Muscle of back (tissue), 11 donors: ENCODE data around the gene GJA1. TPM values are rescaled to one million over a fixed set of nuclear protein-coding genes. Genes with fewer than 3 reads are reported as not detected.
A peak's percentile ranks its signal among the peaks of the same experiment; 100 is the strongest.

Experiments used
- DNase-seq, 3 donors: peaks; one replicate each; pipeline versions ENCODE4 v3.0.0 to v3.0.0-alpha.2; 2013
- polyA plus RNA-seq, 10 donors: library from polyadenylated mRNA; unstranded; fragments of 120-200 nt; gene quantifications; one replicate each; pipeline ENCODE4 v1.2.1, GENCODE V29; 2013; ENCODE audit not compliant: insufficient read length in 10 of 10

GJA1 gene
- polyA plus RNA-seq, 10 donors, result 52.0 to 143 (median 79.0) TPM

DNA sequence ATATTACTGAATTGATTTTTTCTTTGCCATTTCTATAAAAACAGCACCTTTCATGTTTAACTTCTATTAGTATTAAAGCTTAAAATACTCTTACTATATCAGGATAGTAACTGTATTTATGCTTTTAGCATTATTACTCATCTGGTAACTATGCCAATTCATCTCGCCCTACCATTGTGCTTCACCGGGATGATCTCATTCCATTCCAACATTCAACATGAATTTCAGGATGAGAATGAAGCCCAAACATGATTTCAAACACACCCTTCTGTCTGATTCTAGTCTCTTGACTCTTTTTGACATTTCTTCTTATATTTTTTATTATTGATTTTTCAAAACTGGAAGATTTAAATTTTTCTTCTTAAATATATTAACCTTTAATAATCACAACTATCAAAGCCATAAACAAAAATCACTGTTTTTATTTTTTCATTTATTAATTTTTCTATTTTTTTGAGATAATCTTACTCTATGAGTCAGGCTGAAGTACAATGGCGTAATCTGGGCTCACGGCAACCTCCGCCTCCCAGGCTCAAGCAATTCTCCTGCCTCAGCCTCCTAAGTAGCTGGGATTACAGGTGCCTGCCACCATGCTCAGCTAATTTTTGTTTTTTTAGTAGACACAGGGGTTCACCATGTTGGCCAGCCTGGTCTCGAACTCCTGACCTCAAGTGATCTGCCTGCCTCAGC lies 46.7 kb downstream of the GJA1 start:
- peak in 2 of 3 donors; percentile 13 to 45 for DNase-seq

DNA sequence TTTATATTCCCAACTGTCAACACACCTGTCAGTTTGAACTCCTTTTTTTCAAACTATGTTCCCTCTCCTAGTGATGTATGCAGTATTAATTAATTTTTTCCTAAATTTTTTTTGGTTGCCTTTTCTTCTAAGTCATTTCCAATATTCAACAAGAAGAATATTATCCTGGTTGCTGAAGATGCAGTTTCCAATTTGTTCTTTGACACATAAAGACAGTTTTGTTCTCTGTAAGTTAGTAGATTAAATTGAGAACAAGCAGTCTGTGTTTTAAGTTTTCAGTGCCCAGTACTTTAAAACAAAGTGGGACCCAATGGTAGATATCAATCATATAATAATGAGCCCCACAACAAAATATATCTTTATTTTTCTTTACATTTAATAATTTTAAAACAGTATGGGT lies 47.3 kb downstream of the GJA1 start:
- no peak for DNase-seq

DNA sequence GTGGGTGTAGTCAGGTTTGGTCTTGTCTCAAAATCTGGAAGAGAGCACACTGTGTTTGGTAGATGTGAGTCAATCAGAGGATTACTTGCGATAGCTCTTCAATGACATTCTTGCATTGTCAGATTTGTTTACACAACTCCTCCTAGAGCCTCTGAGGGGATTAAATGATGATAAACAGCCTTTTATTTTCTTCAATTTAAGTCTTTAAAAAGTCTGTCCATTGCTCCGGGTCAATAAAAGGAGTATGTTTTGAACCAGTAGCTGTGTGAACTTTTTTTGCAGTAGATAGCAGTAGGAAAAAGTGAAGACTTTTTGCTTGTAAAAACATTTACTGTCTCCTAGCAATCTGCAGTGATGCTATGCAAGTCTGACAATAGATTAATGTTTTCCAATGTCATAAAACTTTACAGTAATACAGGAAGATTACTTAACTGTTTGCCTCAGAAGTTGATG lies 49.9 kb downstream of the GJA1 start:
- DNase-seq, result peak in 2 of 3 donors; percentile 36 to 65

DNA sequence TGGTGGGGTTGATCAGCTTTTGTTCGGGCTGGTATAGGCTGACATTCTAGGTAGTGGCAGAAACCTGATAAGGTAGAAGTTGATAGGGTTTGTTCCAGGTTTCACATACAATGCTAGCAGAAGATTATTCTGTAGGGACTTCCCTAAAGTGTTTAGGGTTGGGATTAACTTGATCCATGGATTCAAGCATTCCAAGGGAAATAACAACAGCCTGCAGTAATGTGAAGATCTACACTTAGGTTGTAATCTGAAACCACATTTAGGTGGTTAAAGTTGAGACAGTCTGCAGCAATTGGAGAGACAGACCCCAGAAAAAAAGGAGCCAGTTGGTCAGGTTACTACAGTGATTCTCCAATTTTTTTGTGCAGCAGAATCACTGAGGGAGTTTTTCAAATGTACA lies 56.1 kb downstream of the GJA1 start:
- no peak for DNase-seq

DNA sequence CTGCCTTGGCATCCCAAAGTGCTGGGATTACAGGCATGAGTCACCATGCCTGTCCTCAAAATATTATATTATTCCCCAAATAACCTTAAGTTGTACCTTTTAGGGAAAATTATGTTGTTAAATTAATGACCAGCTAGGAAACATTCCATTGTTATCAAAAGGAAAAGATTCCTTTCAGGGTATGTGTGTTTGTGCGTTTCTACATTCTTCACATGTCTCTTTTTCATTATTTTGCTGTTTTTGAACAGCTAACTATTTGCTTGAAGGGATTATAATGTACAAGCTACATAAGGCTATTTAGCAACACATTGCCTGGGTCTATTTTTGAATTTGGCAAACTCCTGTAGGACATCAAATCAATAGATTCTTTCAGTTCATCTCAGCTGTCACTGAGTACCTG lies 57.1 kb downstream of the GJA1 start:
- DNase-seq, result no peak

DNA sequence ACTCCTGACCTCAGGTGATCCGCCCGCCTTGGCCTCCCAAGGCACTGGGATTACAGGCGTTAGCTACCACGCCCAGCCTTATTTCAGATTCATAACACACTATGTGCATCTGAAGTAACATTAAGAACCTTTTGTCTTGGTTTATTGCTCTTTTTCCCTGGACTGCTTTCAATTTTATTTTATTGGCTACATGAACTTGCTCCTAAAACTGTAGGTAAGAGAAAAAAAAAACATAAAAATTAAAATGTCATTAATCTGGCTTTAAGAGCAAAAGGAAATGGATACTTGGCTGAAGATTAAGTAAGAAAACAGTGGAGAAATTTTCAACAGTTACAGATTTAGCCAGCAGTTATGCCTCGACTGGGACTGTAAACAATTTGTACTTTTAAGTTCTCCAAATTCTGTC lies 62.5 kb downstream of the GJA1 start:
- DNase-seq, result peak in 1 of 3 donors; percentile 49

DNA sequence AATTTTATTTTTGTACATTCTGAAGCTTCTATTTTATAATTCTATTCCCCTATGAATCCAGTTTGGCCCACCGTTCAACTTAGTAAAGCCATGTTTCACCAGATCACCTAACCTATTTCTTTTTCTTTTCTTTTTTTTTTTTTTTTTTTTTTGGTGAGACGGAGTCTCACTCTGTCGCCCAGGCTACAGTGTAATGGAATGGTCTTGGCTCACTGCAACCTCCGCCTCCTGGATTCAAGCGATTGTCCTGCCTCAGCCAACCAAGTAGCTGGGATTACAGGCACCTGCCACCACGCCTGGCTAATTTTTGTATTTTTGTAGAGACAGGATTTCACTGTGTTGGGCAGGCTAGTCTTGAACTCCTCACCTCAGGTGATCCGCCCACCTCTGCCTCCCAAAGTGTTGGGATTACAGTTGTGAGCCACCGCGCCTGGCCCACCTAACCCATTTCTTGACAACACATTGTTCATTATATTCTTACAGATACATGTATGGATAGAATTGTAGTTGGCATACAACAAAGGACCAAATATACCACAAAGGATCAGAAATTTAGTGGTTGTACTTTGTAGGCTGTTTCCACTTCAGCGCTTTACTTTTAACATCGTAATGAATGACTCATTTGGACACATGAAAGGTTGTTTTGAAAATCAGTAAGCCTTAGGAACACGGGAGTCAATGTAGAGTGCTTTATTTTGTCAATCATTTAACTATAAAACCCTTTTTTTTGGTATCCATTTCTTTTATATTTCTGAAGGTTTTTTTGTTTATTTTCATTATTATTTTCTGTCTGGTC lies 63.2 kb downstream of the GJA1 start:
- DNase-seq, result no peak

Other genes with a start within 250 kb of the GJA1 start
- gene TBC1D32, start 101.2 kb upstream of the GJA1 start, polyA plus RNA-seq, result 10 to 100 TPM in 1 of 10 donors, 1 to 10 TPM in 9; 4.5 to 10.3 (median 6.1) TPM